ENCODE data around the gene C1orf232. TPM values are rescaled to one million over a fixed set of nuclear protein-coding genes. Genes with fewer than 3 reads are reported as not detected.

The C1orf232 gene
- total and polyA plus RNA-seq, 3 donors from 2014 or later, result not detected

GRCh38 chr1:26114165-26114927 lies 54.4 kb downstream of the C1orf232 start:
- TF ChIP-seq POLR2A (IDR thresholded peaks at IDR 0.05) (no peak), CTCF (IDR thresholded peaks at IDR 0.05) (no peak)
- 75 to 77% methylated on average over 12 of the region's 12 CpGs for WGBS, 2 donors
- intact Hi-C loops (cut with DNase I; ENCODE audit: low total_unique reads), result loop anchor here (10.0 kb wide), 1 partner anchor 50 kb away; the partner anchor contains the start of genes C1orf232 and ZNF593

More at GRCh38 chr1:26114165-26114927, 54.4 kb downstream of the C1orf232 start:
- Histone ChIP-seq H3K9me3 (no peaks in the 10 kb centered on the region), H3K27ac (no peak overlapping the region), H3K36me3 (ENCODE audit: low read depth, missing control alignments) (no peaks in the 10 kb centered on the region), H3K4me1 (peaks cover 7% of the 10 kb centered on the region), H3K4me3 (no peak overlapping the region), H3K27me3 (no peaks in the 10 kb centered on the region)
- no peak for DNase-seq

Other genes starting within 250 kb of the C1orf232 start
- 10 to 100 TPM; 14.5 to 24.1 TPM for gene PAFAH2, start 170.9 kb downstream of the C1orf232 start, total RNA-seq
- gene PAFAH2, start 170.9 kb downstream of the C1orf232 start, polyA plus RNA-seq (ENCODE audit: insufficient read depth, low read depth, low replicate concordance), result 18.9 TPM
- gene EXTL1, start 147.2 kb downstream of the C1orf232 start, total RNA-seq, result 1 to 10 TPM; 1.3 to 2.8 TPM
- 1.3 TPM for gene EXTL1, start 147.2 kb downstream of the C1orf232 start, polyA plus RNA-seq (ENCODE audit: insufficient read depth, low read depth, low replicate concordance)
- gene SLC30A2, start 122.8 kb downstream of the C1orf232 start, total RNA-seq, result under 1 TPM; 0.24 to 0.87 TPM
- 1.0 TPM for gene SLC30A2, start 122.8 kb downstream of the C1orf232 start, polyA plus RNA-seq (ENCODE audit: insufficient read depth, low read depth, low replicate concordance)
- gene TRIM63, start 101.3 kb downstream of the C1orf232 start, total RNA-seq, result under 1 TPM; 0.50 to 0.71 TPM
- gene TRIM63, start 101.3 kb downstream of the C1orf232 start, polyA plus RNA-seq (ENCODE audit: insufficient read depth, low read depth, low replicate concordance), result 1.2 TPM
- 10 to 100 TPM in 1 of 2 donors, 1 to 10 TPM in 1; 9.9 to 11.7 TPM for gene PDIK1L, start 57.1 kb downstream of the C1orf232 start, total RNA-seq
- gene PDIK1L, start 57.1 kb downstream of the C1orf232 start, polyA plus RNA-seq (ENCODE audit: insufficient read depth, low read depth, low replicate concordance), result 7.0 TPM
- 1 to 10 TPM; 1.8 to 3.2 TPM for gene FAM110D, start 9.9 kb downstream of the C1orf232 start, total RNA-seq
- gene FAM110D, start 9.9 kb downstream of the C1orf232 start, polyA plus RNA-seq (ENCODE audit: insufficient read depth, low read depth, low replicate concordance), result 1.3 TPM
- gene ZNF593, start 945 bp upstream of the C1orf232 start, total RNA-seq, result 10 to 100 TPM; 37.3 to 56.7 TPM
- gene ZNF593, start 945 bp upstream of the C1orf232 start, polyA plus RNA-seq (ENCODE audit: insufficient read depth, low read depth, low replicate concordance), result 22.8 TPM
- 1 to 10 TPM in 1 of 2 donors, not detected in 1; 1.7 TPM for gene ZNF593OS, start 2.9 kb upstream of the C1orf232 start, total RNA-seq
- 0.62 TPM for gene ZNF593OS, start 2.9 kb upstream of the C1orf232 start, polyA plus RNA-seq (ENCODE audit: insufficient read depth, low read depth, low replicate concordance)
- gene CNKSR1, start 8.5 kb upstream of the C1orf232 start, total RNA-seq, result 1 to 10 TPM; 7.6 to 9.6 TPM
- gene CNKSR1, start 8.5 kb upstream of the C1orf232 start, polyA plus RNA-seq (ENCODE audit: insufficient read depth, low read depth, low replicate concordance), result 2.7 TPM
- 1 to 10 TPM; 4.9 to 8.2 TPM for gene CATSPER4, start 21.6 kb upstream of the C1orf232 start, total RNA-seq
- gene CATSPER4, start 21.6 kb upstream of the C1orf232 start, polyA plus RNA-seq (ENCODE audit: insufficient read depth, low read depth, low replicate concordance), result 13.2 TPM
- 10 to 100 TPM; 52.1 to 61.8 TPM for gene CEP85, start 65.2 kb upstream of the C1orf232 start, total RNA-seq
- 82.5 TPM for gene CEP85, start 65.2 kb upstream of the C1orf232 start, polyA plus RNA-seq (ENCODE audit: insufficient read depth, low read depth, low replicate concordance)
- 10 to 100 TPM; 24.4 to 25.4 TPM for gene SH3BGRL3, start 111.1 kb upstream of the C1orf232 start, total RNA-seq
- 76.6 TPM for gene SH3BGRL3, start 111.1 kb upstream of the C1orf232 start, polyA plus RNA-seq (ENCODE audit: insufficient read depth, low read depth, low replicate concordance)
- gene UBXN11, start 137.7 kb upstream of the C1orf232 start, total RNA-seq, result 10 to 100 TPM; 39.7 to 51.7 TPM
- gene UBXN11, start 137.7 kb upstream of the C1orf232 start, polyA plus RNA-seq (ENCODE audit: insufficient read depth, low read depth, low replicate concordance), result 65.9 TPM
- 1 to 10 TPM in 1 of 2 donors, not detected in 1; 3.0 TPM for gene CD52, start 149.0 kb upstream of the C1orf232 start, total RNA-seq
- 23.8 TPM for gene CD52, start 149.0 kb upstream of the C1orf232 start, polyA plus RNA-seq (ENCODE audit: insufficient read depth, low read depth, low replicate concordance)
- gene CRYBG2, start 185.2 kb upstream of the C1orf232 start, total RNA-seq, result 1 to 10 TPM; 4.9 to 5.6 TPM
- 12.9 TPM for gene CRYBG2, start 185.2 kb upstream of the C1orf232 start, polyA plus RNA-seq (ENCODE audit: insufficient read depth, low read depth, low replicate concordance)
- gene ZNF683, start 203.8 kb upstream of the C1orf232 start, total RNA-seq, result 10 to 100 TPM; 22.9 to 63.9 TPM
- 87.5 TPM for gene ZNF683, start 203.8 kb upstream of the C1orf232 start, polyA plus RNA-seq (ENCODE audit: insufficient read depth, low read depth, low replicate concordance)
- 1 to 10 TPM; 1.5 to 3.9 TPM for gene LIN28A, start 241.9 kb upstream of the C1orf232 start, total RNA-seq
- 3.6 TPM for gene LIN28A, start 241.9 kb upstream of the C1orf232 start, polyA plus RNA-seq (ENCODE audit: insufficient read depth, low read depth, low replicate concordance)

All from testis (tissue), 3 donors.